MM.1S (cell line): ENCODE data around the gene LBR.

Experiments used
- DNase-seq: peaks from one replicate; pipeline ENCODE4 v3.0.0-alpha.2; 2015
- H2AFZ ChIP-seq: fragments of 300-600 bp; sonication (generic); 2 replicates; pipeline ENCODE4 v1.6.0; 2016; ENCODE audit warnings: antibody characterized with exemption, low read length
- H3F3A ChIP-seq: fragments of 300-600 bp; sonication (generic); 2 replicates; pipeline ENCODE4 v1.6.1; 2016; ENCODE audit warnings: mild to moderate bottlenecking, antibody characterized with exemption, low read length, moderate library complexity, mixed read lengths; ENCODE audit not compliant: insufficient read depth
- H3K27ac ChIP-seq: fragments of 300-600 bp; sonication (generic); 2 replicates; pipeline ENCODE4 v1.5.1; 2016; ENCODE audit warnings: mild to moderate bottlenecking, low read length
- H3K27me3 ChIP-seq: fragments of 300-600 bp; sonication (generic); replicated peaks from 2 replicates; pipeline ENCODE4 v1.6.0; 2016; ENCODE audit warnings: low read length; ENCODE audit not compliant: insufficient read depth
- H3K36me3 ChIP-seq: fragments of 300-600 bp; sonication (generic); replicated peaks from 2 replicates; pipeline ENCODE4 v1.6.1; 2016; ENCODE audit warnings: mild to moderate bottlenecking, low read length, mixed read lengths; ENCODE audit not compliant: insufficient read depth
- H3K4me1 ChIP-seq: fragments of 300-600 bp; sonication (generic); 2 replicates; pipeline ENCODE4 v1.6.1; 2016; ENCODE audit warnings: low read length, mixed read lengths
- H3K4me2 ChIP-seq: fragments of 300-600 bp; sonication (generic); 2 replicates; pipeline ENCODE4 v1.6.0; 2016; ENCODE audit warnings: low read depth, low read length
- H3K4me3 ChIP-seq: fragments of 300-600 bp; sonication (generic); 2 replicates; pipeline ENCODE4 v1.5.1; 2016; ENCODE audit warnings: low read length, mixed read lengths
- H3K79me2 ChIP-seq: fragments of 300-600 bp; sonication (generic); 2 replicates; pipeline ENCODE4 v1.6.1; 2016; ENCODE audit warnings: mixed run types, low read length, mixed read lengths
- H3K9ac ChIP-seq: fragments of 300-600 bp; sonication (generic); 2 replicates; pipeline ENCODE4 v1.6.1; 2016; ENCODE audit warnings: low read length, mixed read lengths
- H3K9me2 ChIP-seq: fragments of 300-600 bp; sonication (generic); replicated peaks from 2 replicates; pipeline ENCODE4 v1.6.1; 2016; ENCODE audit warnings: mild to moderate bottlenecking, low read length, mixed read lengths; ENCODE audit not compliant: insufficient read depth
- H3K9me3 ChIP-seq: fragments of 300-600 bp; sonication (generic); replicated peaks from 2 replicates; pipeline ENCODE4 v1.6.1; 2016; ENCODE audit warnings: mild to moderate bottlenecking, low read length, mixed read lengths; ENCODE audit not compliant: insufficient read depth
- H4K20me1 ChIP-seq: fragments of 300-600 bp; sonication (generic); 2 replicates; pipeline ENCODE4 v1.6.1; 2016; ENCODE audit warnings: mild to moderate bottlenecking, low read length, moderate library complexity, mixed read lengths; ENCODE audit not compliant: insufficient read depth
- EZH2 ChIP-seq: fragments of 300-600 bp; sonication (generic); optimal IDR thresholded peaks from 2 replicates; pipeline ENCODE3; 2017; ENCODE audit warnings: low read depth, mild to moderate bottlenecking, antibody characterized with exemption, low read length, mixed read lengths
- EZH2phosphoT487 ChIP-seq: fragments of 300-600 bp; sonication (generic); IDR thresholded peaks from 2 replicates; pipeline ENCODE4 v1.6.1; 2018; ENCODE audit warnings: antibody characterized with exemption, low read length
- TF ChIP-seq, protein P1 (sequence below): fragments of 300-600 bp; sonication (generic); IDR thresholded peaks from 2 replicates; pipeline ENCODE4 v1.5.1; 2016; ENCODE audit warnings: antibody characterized with exemption, low read length, mixed read lengths

LBR gene

GRCh38 chr1:225407755-225408154, 20.1 kb downstream of the LBR start:
- H3K4me2 ChIP-seq, result no peak overlapping the region
- TF ChIP-seq EZH2phosphoT487 (no peak), EZH2 (no peak)
- TF ChIP-seq, protein P1, sequence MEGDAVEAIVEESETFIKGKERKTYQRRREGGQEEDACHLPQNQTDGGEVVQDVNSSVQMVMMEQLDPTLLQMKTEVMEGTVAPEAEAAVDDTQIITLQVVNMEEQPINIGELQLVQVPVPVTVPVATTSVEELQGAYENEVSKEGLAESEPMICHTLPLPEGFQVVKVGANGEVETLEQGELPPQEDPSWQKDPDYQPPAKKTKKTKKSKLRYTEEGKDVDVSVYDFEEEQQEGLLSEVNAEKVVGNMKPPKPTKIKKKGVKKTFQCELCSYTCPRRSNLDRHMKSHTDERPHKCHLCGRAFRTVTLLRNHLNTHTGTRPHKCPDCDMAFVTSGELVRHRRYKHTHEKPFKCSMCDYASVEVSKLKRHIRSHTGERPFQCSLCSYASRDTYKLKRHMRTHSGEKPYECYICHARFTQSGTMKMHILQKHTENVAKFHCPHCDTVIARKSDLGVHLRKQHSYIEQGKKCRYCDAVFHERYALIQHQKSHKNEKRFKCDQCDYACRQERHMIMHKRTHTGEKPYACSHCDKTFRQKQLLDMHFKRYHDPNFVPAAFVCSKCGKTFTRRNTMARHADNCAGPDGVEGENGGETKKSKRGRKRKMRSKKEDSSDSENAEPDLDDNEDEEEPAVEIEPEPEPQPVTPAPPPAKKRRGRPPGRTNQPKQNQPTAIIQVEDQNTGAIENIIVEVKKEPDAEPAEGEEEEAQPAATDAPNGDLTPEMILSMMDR, result no peak

GRCh38 chr1:225406976-225407725, 20.7 kb downstream of the LBR start:
- peaks cover 62% of the 10 kb centered on the region for H3K79me2 ChIP-seq
- no peaks in the 10 kb centered on the region for H3K9me3 ChIP-seq
- no peak overlapping the region for H3K27ac ChIP-seq

More at GRCh38 chr1:225407755-225408154, 20.1 kb downstream of the LBR start:
- DNase-seq, result no peak
- no peak overlapping the region for H3K27ac ChIP-seq
- no peaks in the 10 kb centered on the region for H3K27me3 ChIP-seq
- no peaks in the 10 kb centered on the region for H3K4me1 ChIP-seq
- no peaks in the 10 kb centered on the region for H4K20me1 ChIP-seq
- H3K9me2 ChIP-seq, result no peaks in the 10 kb centered on the region
- no peak overlapping the region for H2AFZ ChIP-seq
- H3K79me2 ChIP-seq, result peaks cover 67% of the 10 kb centered on the region
- no peak overlapping the region for H3K4me3 ChIP-seq
- no peaks in the 10 kb centered on the region for H3F3A ChIP-seq
- H3K9ac ChIP-seq, result no peak overlapping the region
- H3K36me3 ChIP-seq, result peaks cover 47% of the 10 kb centered on the region
- H3K9me3 ChIP-seq, result no peaks in the 10 kb centered on the region

GRCh38 chr1:225400968-225401367, 26.9 kb downstream of the LBR start:
- Histone ChIP-seq H3K27ac (no peak overlapping the region), H4K20me1 (no peaks in the 10 kb centered on the region), H3K9me2 (no peaks in the 10 kb centered on the region), H3K4me2 (no peak overlapping the region), H3K9me3 (no peaks in the 10 kb centered on the region), H3K4me3 (no peak overlapping the region), H3K4me1 (no peaks in the 10 kb centered on the region), H3F3A (no peaks in the 10 kb centered on the region), H3K27me3 (no peaks in the 10 kb centered on the region), H3K79me2 (peaks cover 17% of the 10 kb centered on the region), H3K9ac (no peak overlapping the region), H3K36me3 (peaks cover 29% of the 10 kb centered on the region), H2AFZ (no peak overlapping the region)
- DNase-seq, result no peak
- TF ChIP-seq, protein P1, result no peak
- TF ChIP-seq EZH2phosphoT487, result no peak
- TF ChIP-seq EZH2, result no peak

More at GRCh38 chr1:225406976-225407725, 20.7 kb downstream of the LBR start:
- H3K4me3 ChIP-seq, result no peak overlapping the region
- H3K4me1 ChIP-seq, result no peaks in the 10 kb centered on the region
- no peak overlapping the region for H3K4me2 ChIP-seq
- H3F3A ChIP-seq, result no peaks in the 10 kb centered on the region
- no peak overlapping the region for H2AFZ ChIP-seq
- TF ChIP-seq EZH2phosphoT487, result no peak
- TF ChIP-seq EZH2, result no peak
- TF ChIP-seq, protein P1, result no peak
- peaks cover 47% of the 10 kb centered on the region for H3K36me3 ChIP-seq
- H3K27me3 ChIP-seq, result no peaks in the 10 kb centered on the region
- H3K9ac ChIP-seq, result no peak overlapping the region
- H3K9me2 ChIP-seq, result no peaks in the 10 kb centered on the region
- no peak for DNase-seq
- H4K20me1 ChIP-seq, result no peaks in the 10 kb centered on the region
